Epidermal melanocyte (primary cell): Measurements from ENCODE around the gene ZBTB46.
"Not testable (repeated sequence)": the region's sequence is repeated elsewhere in the genome, so short reads cannot be mapped to it uniquely, and the experiment has no call there.

ENCODE experiments used
- DNase-seq: peaks from one replicate; pipeline ENCODE4 v3.0.0; 2011; ENCODE audit warnings: low spot score; ENCODE audit not compliant: insufficient read length

Gene ZBTB46

DNA sequence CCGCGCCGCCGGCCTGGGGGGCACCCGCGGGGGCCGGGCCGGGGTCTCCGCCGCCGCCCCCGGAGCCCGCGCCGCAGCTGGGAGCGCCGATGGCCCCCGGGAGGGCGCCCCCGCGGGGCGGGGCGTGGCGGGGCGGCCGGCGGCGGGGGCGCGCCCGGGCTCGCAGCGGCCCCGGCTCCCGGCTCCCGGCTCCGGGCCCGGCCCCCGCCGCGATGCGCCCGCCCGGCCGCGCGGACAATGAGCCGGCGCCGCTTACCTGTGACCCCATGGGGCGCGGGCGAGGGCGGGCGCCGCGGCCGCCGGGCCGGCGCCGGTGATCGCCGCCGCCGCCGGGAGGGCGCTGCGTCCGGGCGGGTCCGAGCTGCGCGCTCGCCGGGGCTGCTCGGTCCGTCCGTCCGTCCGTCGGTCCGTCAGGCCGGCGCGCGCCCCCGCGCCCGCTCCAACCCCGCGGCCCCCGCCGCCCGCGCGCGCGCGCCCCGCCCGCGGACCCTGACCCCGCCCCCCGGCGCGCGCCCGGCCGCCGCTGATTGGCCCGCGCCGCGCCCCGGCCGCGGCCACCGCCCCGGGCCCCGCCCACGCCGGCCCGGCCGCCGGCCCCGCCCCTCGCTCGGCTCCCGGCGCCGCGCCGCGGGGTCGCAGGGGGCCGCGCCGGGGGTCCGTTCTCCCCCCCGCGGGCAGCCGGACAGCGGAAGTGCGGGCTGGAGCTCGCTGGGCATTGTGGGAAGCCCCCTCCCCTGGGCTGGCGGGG, at the start of gene ZBTB46:
TSS of gene ZBTB46 (minus strand) at position 424 of the 748 bp plus-strand sequence. CDS start 40,507 bp downstream, outside the sequence.
- DNase-seq: peak; percentile 89

- no peak for DNase-seq
Measured at GRCh38 chr20:63878899-63879663, 48.0 kb upstream of the ZBTB46 start.

DNA sequence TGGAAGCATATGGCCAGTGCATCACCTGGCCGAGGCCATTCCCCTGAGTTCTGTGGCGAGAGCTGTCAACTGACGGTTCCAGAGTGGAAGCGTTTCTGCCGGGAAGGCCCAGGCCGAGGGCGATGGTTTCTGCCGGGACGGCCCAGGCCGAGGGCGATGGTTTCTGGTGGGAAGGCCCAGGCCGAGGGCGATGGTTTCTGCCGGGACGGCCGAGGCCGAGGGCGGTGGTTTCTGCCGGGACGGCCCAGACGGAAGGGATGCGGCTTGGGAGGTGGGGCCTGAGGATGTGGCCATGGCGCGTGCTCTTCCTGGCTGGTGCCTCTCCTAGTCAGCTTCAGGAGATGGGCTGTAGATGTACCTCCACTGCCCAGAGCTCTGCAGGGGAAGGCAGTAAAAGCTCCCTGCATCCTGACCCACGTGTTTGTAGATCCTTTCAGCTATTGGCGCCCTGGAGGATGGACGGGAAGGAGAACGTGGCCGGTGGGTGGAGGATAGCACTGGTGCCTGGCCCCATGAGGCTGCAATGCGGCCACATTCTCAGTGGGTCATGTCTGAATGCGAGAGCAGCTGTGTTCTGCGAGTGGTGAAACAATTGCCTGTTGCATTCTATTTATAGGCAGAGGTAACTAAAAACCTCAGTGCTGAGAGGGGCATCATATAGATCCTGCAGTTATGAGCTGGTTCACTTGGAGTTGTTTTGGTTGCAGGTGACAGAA, 46.8 kb upstream of the ZBTB46 start:
- DNase-seq: no peak

- no peak for DNase-seq
Measured at GRCh38 chr20:63876489-63877036, 45.5 kb upstream of the ZBTB46 start.

DNA sequence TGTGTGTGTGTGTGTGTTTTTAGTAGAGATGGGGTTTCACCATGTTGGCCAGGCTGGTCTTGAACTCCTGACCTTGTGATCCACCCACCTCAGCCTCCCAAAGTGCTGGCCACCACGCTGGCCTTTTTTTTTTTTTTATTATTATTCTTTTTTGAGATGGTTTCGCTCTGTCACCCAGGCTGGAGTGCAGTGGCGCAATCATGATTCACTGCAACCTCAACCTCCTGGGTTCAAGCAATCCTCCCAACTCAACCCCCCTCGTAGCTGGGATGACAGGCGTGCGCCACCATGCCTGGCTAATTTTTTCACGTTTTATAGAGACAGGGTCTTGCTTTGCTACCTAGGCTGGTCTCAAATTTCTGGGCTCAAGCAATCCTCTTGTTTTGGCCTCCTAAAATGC, 43.2 kb upstream of the ZBTB46 start:
- not testable (repeated sequence) for DNase-seq

DNA sequence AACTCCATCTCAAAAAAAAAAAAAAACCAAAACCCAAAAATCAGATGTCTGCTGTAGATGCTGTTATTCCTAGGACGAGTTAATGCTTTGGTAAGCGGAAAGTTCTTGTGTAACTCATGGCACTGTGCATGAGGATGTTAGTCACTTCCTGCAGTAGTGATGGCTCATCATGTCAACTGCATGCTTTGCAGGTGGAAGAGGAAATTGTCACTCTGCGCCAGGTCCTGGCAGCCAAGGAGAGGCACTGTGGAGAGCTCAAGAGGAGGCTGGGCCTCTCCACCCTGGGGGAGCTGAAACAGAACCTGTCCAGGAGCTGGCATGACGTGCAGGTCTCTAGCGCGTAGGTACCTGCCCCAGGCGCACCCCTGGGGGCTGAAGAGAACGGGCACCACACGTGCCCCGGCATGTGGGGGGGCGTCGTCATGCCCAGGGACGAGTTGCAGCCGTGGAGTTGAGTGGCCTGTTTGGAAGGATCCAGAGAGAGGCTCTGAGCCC, 42.5 kb upstream of the ZBTB46 start:
- no peak for DNase-seq

GRCh38 chr20:63868264-63868663, 37.2 kb upstream of the ZBTB46 start:
- DNase-seq: no peak

DNA sequence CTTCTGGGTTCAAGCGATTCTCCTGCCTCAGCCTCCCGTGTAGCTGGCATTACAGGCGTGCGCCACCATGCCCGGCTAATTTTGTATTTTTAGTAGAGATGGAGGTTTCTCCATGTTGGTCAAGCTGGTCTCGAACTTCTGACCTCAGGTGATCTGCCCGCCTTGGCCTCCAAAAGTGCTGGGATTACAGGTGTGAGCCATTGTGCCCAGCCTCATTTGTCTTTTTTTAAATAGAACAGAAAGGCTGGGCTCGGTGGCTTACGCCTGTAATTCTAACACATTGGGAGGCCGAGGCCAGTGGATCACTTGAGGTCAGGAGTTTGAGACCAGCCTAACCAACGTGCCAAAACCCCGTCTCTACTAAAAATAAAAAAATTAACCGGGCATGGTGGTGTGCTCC, 36.0 kb upstream of the ZBTB46 start:
- not testable (repeated sequence) for DNase-seq

DNA sequence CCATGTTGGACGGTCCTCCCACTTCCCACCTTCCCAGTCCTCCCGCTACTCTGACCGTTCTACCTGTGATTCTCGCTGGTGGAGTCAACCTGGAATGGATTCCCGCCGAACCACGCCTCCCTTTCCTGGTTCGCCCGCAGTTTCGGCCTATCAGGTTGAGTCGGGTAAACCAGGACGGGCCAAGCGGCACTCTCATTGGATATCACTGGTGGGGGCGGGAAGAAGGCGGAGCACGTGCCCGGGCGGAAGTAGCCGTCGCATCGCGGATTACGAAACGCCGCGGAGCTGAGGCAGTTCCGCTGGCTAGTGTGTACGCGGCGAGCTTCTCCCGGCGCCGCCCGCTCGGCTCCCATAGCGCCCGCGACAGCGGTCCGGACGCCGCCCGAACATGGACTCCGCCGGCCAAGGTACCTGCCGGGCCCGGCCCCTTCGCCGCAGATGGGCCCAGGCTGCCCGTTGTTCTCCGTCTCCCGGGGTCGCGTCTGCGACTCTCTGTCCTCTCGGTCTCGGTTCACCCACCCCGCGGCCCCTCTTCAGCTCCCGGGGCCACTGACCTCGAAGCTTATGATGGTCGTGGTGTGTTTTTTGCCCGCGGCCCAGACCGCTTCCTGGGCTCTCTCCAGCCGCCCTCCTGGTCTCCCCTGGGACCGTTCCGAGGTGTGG, 34.0 kb upstream of the ZBTB46 start, which contains the start of gene TPD52L2:
TSS of gene TPD52L2 (plus strand) at position 293 of the 663 bp plus-strand sequence. CDS start at position 389, 96 bp downstream.
- DNase-seq: peak; percentile 100

- no peak for DNase-seq
Measured at GRCh38 chr20:63864545-63864977, 33.5 kb upstream of the ZBTB46 start.

DNA sequence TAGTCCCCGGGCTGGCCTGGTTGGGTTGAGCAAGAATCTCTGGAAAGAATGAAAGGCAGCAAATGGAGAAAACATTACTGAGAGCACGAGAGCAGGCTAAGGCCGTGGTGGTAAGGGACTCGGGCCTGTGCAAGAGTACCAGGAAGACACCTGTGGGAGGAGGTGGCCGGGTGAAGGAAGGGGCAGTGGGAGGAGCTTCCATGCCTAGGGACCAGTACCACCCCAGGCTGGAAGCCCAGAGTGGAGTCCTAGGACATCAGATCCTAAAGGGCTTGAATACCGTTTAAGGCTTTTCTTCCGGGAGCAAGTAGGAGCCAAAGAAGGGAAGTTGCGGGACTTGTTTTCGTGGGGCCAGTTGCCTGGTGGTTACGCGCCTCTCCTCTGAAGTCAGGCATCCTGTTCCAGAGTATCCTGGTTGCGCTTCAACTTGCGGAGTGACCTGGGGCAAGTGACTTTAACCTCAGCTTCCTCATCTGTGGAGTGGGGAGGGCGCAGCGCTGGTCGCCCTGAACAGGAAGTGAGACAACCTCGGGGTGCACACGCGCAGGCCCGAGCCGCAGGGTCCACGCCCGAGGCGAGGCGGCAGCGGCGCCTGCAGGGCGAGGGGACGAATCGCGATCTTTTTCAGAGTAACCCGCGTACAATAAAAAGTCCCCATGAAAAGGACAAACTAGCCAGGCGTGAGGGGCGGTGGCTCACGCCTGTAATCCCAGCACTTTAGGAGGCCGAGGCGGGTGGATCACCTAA, 32.9 kb upstream of the ZBTB46 start:
- peak; percentile 87 for DNase-seq

GRCh38 chr20:63863021-63863797, 32.1 kb upstream of the ZBTB46 start:
- DNase-seq: no peak

- no peak for DNase-seq
Measured at GRCh38 chr20:63861981-63862901, 31.2 kb upstream of the ZBTB46 start.

DNA sequence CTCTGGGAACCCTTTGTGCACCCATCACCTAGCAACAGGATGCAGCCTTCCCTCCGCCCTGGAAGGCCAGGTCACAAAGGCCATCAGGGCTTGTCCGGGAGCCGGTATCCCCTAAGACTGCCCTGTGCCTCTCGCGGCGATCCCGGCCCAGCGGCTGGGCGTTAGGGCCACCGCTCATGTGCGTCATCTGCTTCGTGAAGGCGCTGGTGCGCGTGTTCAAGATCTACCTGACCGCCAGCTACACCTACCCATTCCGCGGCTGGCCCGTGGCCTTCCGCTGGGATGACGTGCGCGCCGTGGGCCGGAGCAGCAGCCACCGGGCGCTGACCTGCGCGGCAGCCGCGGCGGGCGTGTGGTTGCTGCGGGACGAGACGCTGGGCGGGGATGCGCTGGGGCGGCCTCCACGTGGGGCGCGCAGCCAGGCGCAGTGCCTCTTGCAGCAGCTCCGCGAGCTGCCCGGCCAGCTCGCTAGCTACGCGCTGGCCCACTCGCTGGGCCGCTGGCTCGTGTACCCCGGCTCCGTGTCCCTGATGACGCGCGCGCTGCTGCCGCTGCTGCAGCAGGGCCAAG, 30.4 kb upstream of the ZBTB46 start, which contains the start of gene ABHD16B:
TSS of gene ABHD16B (plus strand) at position 134 of the 570 bp plus-strand sequence. CDS start at position 177, 43 bp downstream.
- no peak for DNase-seq

DNA sequence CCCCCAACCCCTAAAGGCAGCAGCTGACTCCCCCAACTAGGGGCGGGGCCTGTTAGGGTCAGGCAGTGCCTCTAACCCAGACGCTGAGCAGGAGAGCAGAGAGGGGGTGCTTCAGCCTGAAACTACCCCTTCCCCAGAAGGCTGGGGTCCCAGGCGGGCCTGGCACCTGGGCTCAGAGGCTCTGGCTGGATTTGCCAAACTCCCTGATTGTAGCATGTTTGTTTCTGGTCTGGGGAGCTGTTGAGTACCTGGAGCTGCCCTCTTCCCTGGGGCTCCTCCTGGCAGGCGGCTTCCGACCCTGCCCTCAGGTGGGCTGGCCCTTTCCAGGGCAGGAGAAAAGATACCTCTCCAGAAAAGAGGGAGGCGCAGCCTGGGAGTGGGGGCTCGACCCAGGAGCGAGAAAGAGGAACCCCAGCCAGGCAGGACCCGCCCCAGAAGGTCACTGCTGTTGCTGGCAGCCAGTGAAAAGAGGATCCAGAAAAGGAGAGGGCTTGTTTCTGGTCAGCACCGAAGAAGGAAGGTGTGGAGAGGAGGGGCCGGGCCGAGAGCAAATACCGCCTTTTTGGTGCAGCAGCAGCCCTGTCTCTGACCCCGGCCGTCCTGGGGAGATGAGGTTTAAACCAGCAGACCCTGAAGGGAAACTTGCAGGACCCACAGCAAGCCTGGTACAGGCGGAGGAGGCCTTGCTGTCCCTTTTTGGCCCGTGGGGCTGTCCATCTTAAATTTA, 29.4 kb upstream of the ZBTB46 start:
- no peak for DNase-seq

DNA sequence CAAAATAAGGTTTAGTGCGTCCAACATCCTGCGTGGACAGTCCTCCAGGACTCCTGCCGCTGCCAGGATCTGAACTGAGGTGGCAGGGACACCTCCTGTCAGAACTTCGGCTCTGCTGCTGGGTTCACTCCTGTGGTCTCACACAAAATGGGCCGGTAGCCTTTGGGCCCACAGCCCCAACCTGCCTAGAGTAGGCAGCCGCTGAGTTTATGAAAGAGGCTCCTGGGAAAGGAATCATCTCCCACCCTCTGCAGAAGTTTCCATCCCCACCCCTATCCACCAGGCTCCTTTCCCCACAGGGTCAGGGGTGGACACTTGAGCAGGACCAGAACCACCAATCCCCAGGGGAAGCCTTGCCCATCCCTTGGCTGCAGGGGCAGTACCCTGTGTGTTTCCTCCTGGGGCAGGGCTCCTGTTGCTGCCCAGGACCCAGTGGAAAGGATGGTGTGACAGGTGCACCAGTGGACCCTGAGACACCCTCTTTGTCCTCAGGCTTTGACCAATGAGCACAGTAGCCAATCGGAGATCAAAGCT, 28.2 kb upstream of the ZBTB46 start:
- DNase-seq: no peak
